ENCODE data around the gene TBCB. TPM values are rescaled to one million over a fixed set of nuclear protein-coding genes. Genes with fewer than 3 reads are reported as not detected.

Gene TBCB
- total and polyA plus RNA-seq, 2 of the 4 experiments (the other 2 are of a cell fraction), result 182 to 269 TPM

- Histone ChIP-seq H3K4ac (ENCODE audit: low read depth, low read length) (no peak overlapping the region), H2AK9ac (replicated peaks; ENCODE audit: low read depth, low read length, poor library complexity) (no peak overlapping the region), H4K20me1 (ENCODE audit: insufficient read depth, low read length) (peaks cover 8% of the 10 kb centered on the region), H2BK20ac (ENCODE audit: low read depth, low read length) (no peak overlapping the region), H3K36me3 (ENCODE audit: control insufficient read depth, insufficient read depth, low read length) (peaks cover 14% of the 10 kb centered on the region), H4K8ac (ENCODE audit: low read depth in 2 of 2, low read length in 2 of 2) (no peak overlapping the region), H3K9ac (ENCODE audit: low read depth, low read length) (no peak overlapping the region), H2AK5ac (ENCODE audit: low read depth, low read length) (no peak overlapping the region), H3K27ac (ENCODE audit: insufficient read depth, low read length) (no peak overlapping the region), H4K91ac (ENCODE audit: insufficient read depth, low read depth, low read length) (no peak overlapping the region), H2BK15ac (ENCODE audit: low read depth, low read length) (no peak overlapping the region), H2AFZ (replicated peaks; ENCODE audit: low read length, poor library complexity) (no peak overlapping the region), H2BK5ac (ENCODE audit: low read depth, low read length, poor library complexity, severe bottlenecking) (no peak overlapping the region), H3K56ac (ENCODE audit: extremely low read depth, insufficient read depth, low read length) (no peak overlapping the region), H3K18ac (ENCODE audit: low read depth, low read length) (no peak overlapping the region), H3K9me1 (ENCODE audit: insufficient read depth, low read length) (0 out of 2 replicates have a peak, but pooled peaks cover 6% of the 10 kb centered on the region), H3K14ac (replicated peaks; ENCODE audit: low read depth, low read length) (no peak overlapping the region), H3K23ac (ENCODE audit: low read depth, low read length) (no peak overlapping the region), H3K79me1 (ENCODE audit: low read depth in 1 of 2, low read length in 2 of 2) (peaks cover 23 to 38% of the 10 kb centered on the region in 2 experiments), H3K4me3 (ENCODE audit: insufficient read depth, low read depth, low read length) (no peak overlapping the region), H3K4me1 (ENCODE audit: control insufficient read depth, insufficient read depth, low read length) (peaks cover 7% of the 10 kb centered on the region), H2BK120ac (ENCODE audit: low read depth, low read length) (no peak overlapping the region), H3K27me3 (ENCODE audit: control insufficient read depth, insufficient read depth, low read length) (no peaks in the 10 kb centered on the region), H4K5ac (ENCODE audit: low read depth, low read length) (no peak overlapping the region), H3K9me3 (ENCODE audit: control insufficient read depth, insufficient read depth, low read length) (no peaks in the 10 kb centered on the region), H3K4me2 (ENCODE audit: low read depth, low read length) (no peak overlapping the region)
- ATAC-seq (ENCODE audit: low read depth) (no peak), DNase-seq (no peak)
- no peak for TF ChIP-seq ELK1 (IDR thresholded peaks at IDR 0.05; ENCODE audit: borderline replicate concordance, low read depth, low read length)
- TF ChIP-seq CTCF (conservative IDR thresholded peaks at IDR 0.05; ENCODE audit: low read depth, low read length), result no peak
- no peak for TF ChIP-seq MAZ (IDR thresholded peaks at IDR 0.05; ENCODE audit: borderline replicate concordance, low read depth, low read length)
- TF ChIP-seq RAD21 (IDR thresholded peaks at IDR 0.05; ENCODE audit: low read length), result no peak
- no peak for TF ChIP-seq POLR2A (IDR thresholded peaks at IDR 0.05; ENCODE audit: low read depth, low read length)
- TF ChIP-seq NFE2L2 (IDR thresholded peaks at IDR 0.05; ENCODE audit: low read depth, low read length), result no peak
- TF ChIP-seq MXI1 (IDR thresholded peaks at IDR 0.05; ENCODE audit: borderline replicate concordance, low read depth, low read length), result no peak
- WGBS, 2 experiments (ENCODE audit: extremely low coverage in 2 of 2, insufficient read length in 1 of 2), result 89% methylated on average over 8 of the region's 10 CpGs; no CpG with 5 or more reads in 1 of the 2 experiments
- ChIA-PET CTCF (no interaction called here), POLR2A (ENCODE audit: unreplicated experiment) (no interaction called here)
- BruUV-seq (replicated peaks), result no TSS peak
- intact Hi-C loops (cut with micrococcal nuclease) (no loop called here), dilution Hi-C loops (cut with HindIII; ENCODE audit: low sequenced_read_pairs, unreplicated experiment) (no loop called here), in situ Hi-C loops (cut with MboI; ENCODE audit: low sequenced_read_pairs) (no loop called here)
Measured at GRCh38 chr19:36112678-36113077, 2.6 kb upstream of the TBCB start.
